GM12878 (cell line): Measurements from ENCODE around the gene CACNA1B. TPM values are rescaled to one million over a fixed set of nuclear protein-coding genes. Genes with fewer than 3 reads are reported as not detected.

Source experiments
- ATAC-seq: fragments of 200-7000 bp; cut with Tn5 transposase; 3 replicates; pipeline ENCODE4 v1.9.1; 2020; ENCODE audit warnings: mild to moderate bottlenecking, moderate library complexity
- BruUV-seq: library from RNA; stranded (reverse); fragments of 400-500 nt; replicated peaks from 2 replicates; lab custom pipeline; 2021; lab: Mats Ljungman, UMichigan
- CTCF ChIA-PET: fragments of 300-600 bp; sonication (Branson Sonifier 250); formaldehyde crosslinking; extraction: SDS; loops from one replicate; lab custom pipeline; 2021; ENCODE audit warnings: inconsistent platforms; lab: Yijun Ruan, JAX
- POLR2A ChIA-PET: fragments of 350-600 bp; formaldehyde crosslinking; extraction: SDS; loops from one replicate; lab custom pipeline; 2021; ENCODE audit warnings: inconsistent platforms; lab: Charles Lee
- RAD21 ChIA-PET: fragments of 300-600 bp; sonication (Branson Sonifier 250); formaldehyde crosslinking; loops from one replicate; lab custom pipeline; 2023; ENCODE audit warnings: antibody characterized with exemption; ENCODE audit not compliant: unreplicated experiment; lab: Charles Lee
- SMC1A ChIA-PET: fragments of 300-600 bp; sonication (Branson Sonifier 250); formaldehyde crosslinking; loops from one replicate; lab custom pipeline; 2023; ENCODE audit not compliant: unreplicated experiment, uncharacterized antibody; lab: Charles Lee
- DNase-seq: peaks from one replicate; pipeline ENCODE4 v3.0.0-alpha.2; 2011; ENCODE audit warnings: low read depth, low spot score
- FAIRE-seq: peaks from 3 replicates; lab custom pipeline; 2011; peaks lifted over from hg19 to GRCh38; lab: Jason Lieb, UNC
- H2AFZ ChIP-seq: 2 replicates; pipeline ENCODE4 v1.6.0; 2011; ENCODE audit warnings: low read depth, low read length, control low read depth; ENCODE audit not compliant: control insufficient read depth
- H3K27ac ChIP-seq: 2 replicates; pipeline ENCODE4 v1.5.1; 2011; ENCODE audit warnings: control low read depth; ENCODE audit not compliant: control insufficient read depth, insufficient read depth
- H3K27me3 ChIP-seq, 2 experiments: replicated peaks in 1 of 2; 2 replicates each; pipeline versions ENCODE4 v1.6.0 to v1.6.1; 2011; ENCODE audit warnings: low read length in 1 of 2; ENCODE audit not compliant: control insufficient read depth in 2 of 2, insufficient read depth in 2 of 2
- H3K36me3 ChIP-seq, 2 experiments: 2 replicates each; pipeline ENCODE4 v1.5.1; 2011; ENCODE audit warnings: low read length in 1 of 2; ENCODE audit not compliant: control insufficient read depth in 2 of 2, insufficient read depth in 2 of 2
- H3K4me1 ChIP-seq: 2 replicates; pipeline ENCODE4 v1.6.1; 2011; ENCODE audit warnings: mild to moderate bottlenecking, low read length, moderate library complexity, mixed read lengths; ENCODE audit not compliant: control insufficient read depth, insufficient read depth
- H3K4me2 ChIP-seq: 2 replicates; pipeline ENCODE4 v1.6.0; 2011; ENCODE audit warnings: control low read depth; ENCODE audit not compliant: control insufficient read depth, insufficient read depth
- H3K4me3 ChIP-seq: fragments of 200-600 bp; sonication (generic); 2 replicates; pipeline ENCODE4 v1.5.1; 2016
- H3K79me2 ChIP-seq: 2 replicates; pipeline ENCODE4 v1.6.0; 2011; ENCODE audit warnings: low read length; ENCODE audit not compliant: control insufficient read depth, insufficient read depth
- H3K9ac ChIP-seq: 2 replicates; pipeline ENCODE4 v1.8.0; 2011; ENCODE audit warnings: low read length, control low read depth, mixed read lengths; ENCODE audit not compliant: control insufficient read depth, insufficient read depth
- H3K9me3 ChIP-seq: replicated peaks from 3 replicates; pipeline ENCODE4 v1.5.1; 2011; ENCODE audit warnings: mild to moderate bottlenecking, low read length; ENCODE audit not compliant: control insufficient read depth, insufficient read depth
- H4K20me1 ChIP-seq: 2 replicates; pipeline ENCODE4 v1.6.0; 2011; ENCODE audit not compliant: control insufficient read depth, insufficient read depth
- ATF3 ChIP-seq: IDR thresholded peaks from 2 replicates; pipeline ENCODE4 v1.6.1; 2011; ENCODE audit warnings: low read depth, mild to moderate bottlenecking, low read length, moderate library complexity, borderline replicate concordance; ENCODE audit errors: extremely low read depth
- CHD1 ChIP-seq: IDR thresholded peaks from 2 replicates; pipeline ENCODE4 v1.6.1; 2012; ENCODE audit warnings: low read depth, low read length, improper control_type of control experiment
- CTCF ChIP-seq, 3 experiments: IDR thresholded peaks in 2 of 3; conservative IDR thresholded peaks in 1 of 3; 2 replicates each; pipeline ENCODE4 v1.5.1; 2011; ENCODE audit warnings: low read depth in 3 of 3, low read length in 3 of 3, mild to moderate bottlenecking in 3 of 3, control low read depth in 2 of 3, moderate library complexity in 2 of 3, inconsistent platforms in 1 of 3, mixed read lengths in 1 of 3; ENCODE audit not compliant: control insufficient read depth in 2 of 3, insufficient read depth in 1 of 3; ENCODE audit errors: extremely low read depth in 1 of 3
- CUX1 ChIP-seq: IDR thresholded peaks from 2 replicates; pipeline ENCODE4 v1.6.1; 2012; ENCODE audit warnings: improper control_type of control experiment, low read depth, low read length; ENCODE audit not compliant: insufficient replicate concordance
- DPF2 ChIP-seq: fragments of 450-650 bp; IDR thresholded peaks from 2 replicates; pipeline ENCODE4 v1.6.1; 2017; ENCODE audit warnings: mild to moderate bottlenecking
- EZH2 ChIP-seq: IDR thresholded peaks from 2 replicates; pipeline ENCODE4 v1.6.1; 2012; ENCODE audit warnings: low read depth, mild to moderate bottlenecking, control low read depth, inconsistent platforms, low read length, borderline replicate concordance; ENCODE audit not compliant: control insufficient read depth
- MLLT1 ChIP-seq: fragments of 450-650 bp; IDR thresholded peaks from 2 replicates; pipeline ENCODE4 v1.6.1; 2016; ENCODE audit warnings: mild to moderate bottlenecking
- PML ChIP-seq: IDR thresholded peaks from 2 replicates; pipeline ENCODE4 v1.6.1; 2012; ENCODE audit warnings: low read length, inconsistent platforms
- RCOR1 ChIP-seq: conservative IDR thresholded peaks from 2 replicates; pipeline ENCODE4 v1.6.1; 2012; ENCODE audit warnings: low read depth, low read length, improper control_type of control experiment
- SIX5 ChIP-seq: IDR thresholded peaks from 2 replicates; pipeline ENCODE4 v1.6.1; 2011; ENCODE audit warnings: mild to moderate bottlenecking, low read depth, low read length, moderate library complexity; ENCODE audit not compliant: severe bottlenecking
- TCF3 ChIP-seq: IDR thresholded peaks from 2 replicates; pipeline ENCODE4 v1.6.1; 2012; ENCODE audit warnings: low read depth, mild to moderate bottlenecking, low read length, borderline replicate concordance; ENCODE audit not compliant: insufficient read depth
- ZNF274 ChIP-seq: IDR thresholded peaks from one replicate; pipeline ENCODE4 v1.8.0; 2011; ENCODE audit not compliant: insufficient read length, insufficient read depth
- WGBS: methylation state at CpG from one replicate; pipeline ENCODE4 v1.1.6; 2016; ENCODE audit warnings: low lambda C conversion rate; ENCODE audit not compliant: insufficient replicate concordance, insufficient coverage; ENCODE audit errors: missing lambda C conversion rate; 5-methylcytosine and 5-hydroxymethylcytosine counted together
- in situ Hi-C: fragments of 300-500 bp; cut with MboI; formaldehyde crosslinking; loops from 9 replicates; pipeline ENCODE4 v1.14.3; 2018; ENCODE audit warnings: mixed read lengths
- intact Hi-C: fragments of 100-400 bp; cut with micrococcal nuclease; formaldehyde crosslinking; loops from one replicate; pipeline ENCODE4 v1.14.2; 2022; ENCODE audit not compliant: unreplicated experiment
- polyA plus RNA-seq, 11 experiments: library from polyadenylated mRNA; depleted of rRNA in 4 of 11; unstranded in 6 of 11; stranded (reverse) in 5 of 11; fragments of >200 nt; fragmentation: Nextera tagmentation in 4 of 11; fragmentation: Illumina TruSeq in 1 of 11; extraction: Ambion mirVana in 4 of 11; extraction: Trizol in 1 of 11; gene quantifications; 1 replicate in 1 of 11; 2 replicates in 10 of 11; pipeline versions ENCODE4 v1.2.1 to v1.2.3, GENCODE V29; 2011 to 2016; ENCODE audit warnings: inconsistent platforms in 2 of 11, missing spikeins in 2 of 11, low read depth in 1 of 11
- total RNA-seq, 4 experiments: library from RNA; depleted of rRNA in 3 of 4; stranded (reverse); fragments of >200 nt in 3 of 4; fragmentation: Illumina TruSeq in 1 of 4; extraction: Trizol in 1 of 4; gene quantifications; 2 replicates each; pipeline versions ENCODE4 v1.2.1 to v1.2.3, GENCODE V29; 2013 to 2021

The CACNA1B gene
- total and polyA plus RNA-seq, 10 of the 15 experiments (the other 5 are each of a cell fraction or from before 2014, with no cell fraction given): 0.01 to 0.03 (median 0.01) TPM; not detected in 7

GRCh38 chr9:138102246-138103051 is 224.9 kb downstream of the CACNA1B start:
- no peak overlapping the region for H3K9ac ChIP-seq
- 18% methylated on average over 16 of the region's 23 CpGs for WGBS
- no peaks in the 10 kb centered on the region for H3K9me3 ChIP-seq
- CTCF ChIA-PET: interaction anchor here (1.2 to 1.3 kb wide), 2 partner anchors 429 to 431 kb away, joined by 3 to 4 read pairs; no protein-coding TSS in a partner anchor
- H3K36me3 ChIP-seq: no peaks in the 10 kb centered on the region
- no peak overlapping the region for H2AFZ ChIP-seq
- in situ Hi-C loops: no loop called here
- BruUV-seq: no TSS peak
- POLR2A ChIA-PET: no interaction called here
- DNase-seq (no peak), ATAC-seq (no peak), FAIRE-seq (no peak)
- no peaks in the 10 kb centered on the region for H3K4me1 ChIP-seq
- H3K4me3 ChIP-seq: no peak overlapping the region
- no peak overlapping the region for H3K4me2 ChIP-seq
- H3K27ac ChIP-seq: no peak overlapping the region
- no peaks in the 10 kb centered on the region for H3K27me3 ChIP-seq
- RAD21 ChIA-PET: no interaction called here
- H4K20me1 ChIP-seq: no peaks in the 10 kb centered on the region
- H3K79me2 ChIP-seq: no peaks in the 10 kb centered on the region
- SMC1A ChIA-PET: interaction anchor here (0.6 kb wide), 1 partner anchor 429 kb away, joined by 3 read pairs; no protein-coding TSS in a partner anchor
- intact Hi-C loops: no loop called here
- no peak for TF ChIP-seq CHD1
- TF ChIP-seq ATF3: no peak
- no peak for TF ChIP-seq SIX5
- TF ChIP-seq CUX1: no peak
- no peak for TF ChIP-seq MLLT1
- no peak for TF ChIP-seq CTCF (IDR thresholded peaks at IDR 0.05 in 2 of 3, conservative IDR thresholded peaks at IDR 0.05 in 1 of 3; ENCODE audit: control insufficient read depth in 2 of 3, extremely low read depth in 1 of 3, insufficient read depth in 1 of 3, low read depth in 3 of 3, low read length in 3 of 3)
- TF ChIP-seq TCF3: no peak
- TF ChIP-seq EZH2: no peak
- TF ChIP-seq RCOR1: no peak
- no peak for TF ChIP-seq ZNF274
- TF ChIP-seq DPF2: no peak
- TF ChIP-seq PML: no peak
